Suprapubic skin (tissue), 4 donors: Measurements from ENCODE around the gene YY1. TPM values are rescaled to one million over a fixed set of nuclear protein-coding genes. Genes with fewer than 3 reads are reported as not detected.
A peak's percentile ranks its signal among the peaks of the same experiment; 100 is the strongest.

Experiments
- DNase-seq, 2 donors: peaks; one replicate each; pipeline ENCODE4 v3.0.0-alpha.2; 2019; ENCODE audit warnings: low spot score in 2 of 2
- H3K27ac ChIP-seq: fragments of 200-600 bp; sonication (generic); one replicate; pipeline ENCODE4 v1.5.1; 2019
- H3K27me3 ChIP-seq: fragments of 200-600 bp; sonication (generic); one replicate; pipeline ENCODE4 v1.5.1; 2019
- H3K36me3 ChIP-seq: fragments of 200-600 bp; sonication (generic); one replicate; pipeline ENCODE4 v1.5.1; 2019
- H3K4me1 ChIP-seq: fragments of 200-600 bp; sonication (generic); one replicate; pipeline ENCODE4 v1.5.1; 2019
- H3K4me3 ChIP-seq: fragments of 200-600 bp; sonication (generic); one replicate; pipeline ENCODE4 v1.5.1; 2019; ENCODE audit warnings: mild to moderate bottlenecking
- H3K9me3 ChIP-seq: fragments of 200-600 bp; sonication (generic); one replicate; pipeline ENCODE4 v1.5.1; 2019
- EP300 ChIP-seq: sonication (generic); formaldehyde crosslinking; IDR thresholded peaks from one replicate; pipeline ENCODE4 v1.6.1; 2017; ENCODE audit warnings: antibody characterized with exemption
- POLR2A ChIP-seq, 2 donors: fragments of 450-650 bp; IDR thresholded peaks; one replicate each; pipeline ENCODE4 v1.6.1; 2017; ENCODE audit warnings: antibody characterized with exemption in 2 of 2, mild to moderate bottlenecking in 2 of 2, moderate library complexity in 2 of 2
- POLR2AphosphoS5 ChIP-seq, 3 donors: sonication (generic); formaldehyde crosslinking; IDR thresholded peaks; one replicate each; pipeline ENCODE4 v1.6.1; 2017; ENCODE audit warnings: antibody characterized with exemption in 3 of 3
- WGBS: methylation state at CpG from one replicate; pipeline ENCODE4 v1.1.5; 2018; 5-methylcytosine and 5-hydroxymethylcytosine counted together
- total RNA-seq, 4 donors: library from RNA; depleted of rRNA; stranded (reverse); fragments of >200 nt; gene quantifications; one replicate each; pipeline ENCODE4 v1.1.0, GENCODE V29; 2016
- TF ChIP-seq, protein P1 (sequence below), 2 donors: fragments of 200-600 bp in 1 of 2; fragments of 450-650 bp in 1 of 2; sonication (generic) in 1 of 2; IDR thresholded peaks; one replicate each; pipeline ENCODE4 v1.5.1; 2016 to 2019; ENCODE audit warnings: antibody characterized with exemption in 2 of 2, mild to moderate bottlenecking in 1 of 2, moderate library complexity in 1 of 2

The YY1 gene
- total RNA-seq, 4 donors from 2014 or later: 42.1 to 56.3 (median 48.9) TPM

- Histone ChIP-seq H3K27ac (no peak overlapping the region), H3K4me3 (no peak overlapping the region), H3K36me3 (peaks cover 3% of the 10 kb centered on the region), H3K9me3 (no peaks in the 10 kb centered on the region), H3K27me3 (no peaks in the 10 kb centered on the region), H3K4me1 (peaks cover 55% of the 10 kb centered on the region)
- 92% methylated on average over 6 of the region's 6 CpGs for WGBS
- DNase-seq: no peak
- TF ChIP-seq, protein P1, sequence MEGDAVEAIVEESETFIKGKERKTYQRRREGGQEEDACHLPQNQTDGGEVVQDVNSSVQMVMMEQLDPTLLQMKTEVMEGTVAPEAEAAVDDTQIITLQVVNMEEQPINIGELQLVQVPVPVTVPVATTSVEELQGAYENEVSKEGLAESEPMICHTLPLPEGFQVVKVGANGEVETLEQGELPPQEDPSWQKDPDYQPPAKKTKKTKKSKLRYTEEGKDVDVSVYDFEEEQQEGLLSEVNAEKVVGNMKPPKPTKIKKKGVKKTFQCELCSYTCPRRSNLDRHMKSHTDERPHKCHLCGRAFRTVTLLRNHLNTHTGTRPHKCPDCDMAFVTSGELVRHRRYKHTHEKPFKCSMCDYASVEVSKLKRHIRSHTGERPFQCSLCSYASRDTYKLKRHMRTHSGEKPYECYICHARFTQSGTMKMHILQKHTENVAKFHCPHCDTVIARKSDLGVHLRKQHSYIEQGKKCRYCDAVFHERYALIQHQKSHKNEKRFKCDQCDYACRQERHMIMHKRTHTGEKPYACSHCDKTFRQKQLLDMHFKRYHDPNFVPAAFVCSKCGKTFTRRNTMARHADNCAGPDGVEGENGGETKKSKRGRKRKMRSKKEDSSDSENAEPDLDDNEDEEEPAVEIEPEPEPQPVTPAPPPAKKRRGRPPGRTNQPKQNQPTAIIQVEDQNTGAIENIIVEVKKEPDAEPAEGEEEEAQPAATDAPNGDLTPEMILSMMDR (IDR thresholded peaks at IDR 0.05): no peak
- TF ChIP-seq POLR2AphosphoS5 (IDR thresholded peaks at IDR 0.05) (no peak), EP300 (no peak), POLR2A (IDR thresholded peaks at IDR 0.05) (no peak)
Observed at GRCh38 chr14:100299238-100299560, 60.3 kb downstream of the YY1 start.

DNA sequence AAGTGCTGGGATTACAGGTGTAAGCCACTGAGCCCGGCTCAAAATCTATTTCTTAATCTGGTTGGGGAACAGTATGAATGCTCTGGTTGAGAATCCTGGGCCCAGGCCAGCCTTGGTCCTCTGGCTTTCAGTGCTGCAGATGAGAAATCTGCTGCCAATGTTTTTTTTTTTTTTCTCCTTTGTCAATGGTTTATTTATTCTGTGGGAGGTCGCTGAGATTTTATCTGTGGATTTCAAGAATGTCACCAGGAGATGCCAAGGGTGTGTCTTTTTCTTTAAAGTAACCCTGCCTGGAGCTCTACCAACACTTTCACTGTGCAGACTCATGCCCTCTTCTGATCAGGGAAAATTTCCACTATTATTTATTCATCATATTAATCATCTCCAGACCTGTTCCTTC lies 63.7 kb downstream of the YY1 start:
- Histone ChIP-seq H3K9me3 (no peaks in the 10 kb centered on the region), H3K36me3 (peaks cover 3% of the 10 kb centered on the region), H3K4me1 (peaks cover 52% of the 10 kb centered on the region), H3K27me3 (no peaks in the 10 kb centered on the region), H3K4me3 (no peak overlapping the region), H3K27ac (peak overlapping the region; percentile 74)
- DNase-seq: no peak
- TF ChIP-seq POLR2AphosphoS5 (IDR thresholded peaks at IDR 0.05) (no peak), EP300 (no peak), POLR2A (IDR thresholded peaks at IDR 0.05) (no peak)
- TF ChIP-seq, protein P1 (IDR thresholded peaks at IDR 0.05): no peak
- 26% methylated on average over 2 of the region's 2 CpGs for WGBS

DNA sequence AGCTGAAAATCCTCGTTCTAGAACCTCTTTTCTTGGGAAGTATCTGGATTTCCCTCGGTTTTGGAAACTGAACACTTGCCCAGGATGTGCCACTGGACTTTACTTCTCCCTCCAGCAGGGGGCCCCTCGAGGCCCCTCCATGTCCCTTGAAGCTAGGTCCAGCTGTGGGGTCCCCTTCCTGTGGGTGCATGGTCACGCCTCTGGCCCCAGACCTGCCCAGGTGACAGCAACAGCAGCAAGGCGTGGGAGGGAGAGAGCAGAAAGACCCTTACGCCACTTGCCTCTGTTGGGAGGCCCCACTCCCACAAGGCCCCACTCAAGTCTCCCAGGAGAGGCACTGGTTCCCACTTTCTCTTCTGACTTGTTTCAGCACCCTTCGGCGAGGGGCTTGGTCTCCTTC lies 64.2 kb downstream of the YY1 start:
- WGBS: 66% methylated on average over 8 of the region's 8 CpGs
- peak overlapping the region; percentile 74 for H3K27ac ChIP-seq
- peaks cover 52% of the 10 kb centered on the region for H3K4me1 ChIP-seq
- H3K36me3 ChIP-seq: peaks cover 3% of the 10 kb centered on the region
- TF ChIP-seq POLR2A (IDR thresholded peaks at IDR 0.05) (no peak), EP300 (no peak), POLR2AphosphoS5 (IDR thresholded peaks at IDR 0.05) (no peak)
- TF ChIP-seq, protein P1 (IDR thresholded peaks at IDR 0.05): peak in 1 of 2 donors; percentile 32
- H3K4me3 ChIP-seq: no peak overlapping the region
- no peaks in the 10 kb centered on the region for H3K27me3 ChIP-seq
- no peaks in the 10 kb centered on the region for H3K9me3 ChIP-seq
- DNase-seq: no peak

- Histone ChIP-seq H3K4me3 (peak overlapping the region; percentile 94), H3K36me3 (peaks cover under 1% of the 10 kb centered on the region), H3K27ac (peak overlapping the region; percentile 89), H3K4me1 (peaks cover 55% of the 10 kb centered on the region), H3K27me3 (no peaks in the 10 kb centered on the region), H3K9me3 (no peaks in the 10 kb centered on the region)
- TF ChIP-seq, protein P1 (IDR thresholded peaks at IDR 0.05): no peak
- no peak for TF ChIP-seq POLR2AphosphoS5 (IDR thresholded peaks at IDR 0.05)
- no peak for TF ChIP-seq EP300
- no peak for TF ChIP-seq POLR2A (IDR thresholded peaks at IDR 0.05)
- DNase-seq: no peak
- WGBS: no CpG with 5 or more reads among the region's 4 CpGs
Observed at GRCh38 chr14:100303925-100304324, 65.0 kb downstream of the YY1 start.

- peaks cover 59% of the 10 kb centered on the region for H3K4me1 ChIP-seq
- no peak for DNase-seq
Observed at GRCh38 chr14:100304825-100305323, 65.9 kb downstream of the YY1 start.

More at GRCh38 chr14:100304825-100305323, 65.9 kb downstream of the YY1 start:
- TF ChIP-seq POLR2AphosphoS5 (IDR thresholded peaks at IDR 0.05) (no peak), POLR2A (IDR thresholded peaks at IDR 0.05) (no peak), EP300 (no peak)
- TF ChIP-seq, protein P1 (IDR thresholded peaks at IDR 0.05): no peak
- Histone ChIP-seq H3K27me3 (no peaks in the 10 kb centered on the region), H3K27ac (peak overlapping the region; percentile 89), H3K9me3 (no peaks in the 10 kb centered on the region), H3K4me3 (peak overlapping the region; percentile 94), H3K36me3 (no peaks in the 10 kb centered on the region)
- WGBS: 5% methylated on average over 12 of the region's 23 CpGs
